HUDEP-2 (cell line): ENCODE measurements around the gene NXPH4.
A peak's percentile ranks its signal among the peaks of the same experiment; 100 is the strongest.

Source experiments
- DNase-seq, 76 experiments: peaks; one replicate each; lab custom pipeline; 2025; ENCODE audit not compliant: unreplicated experiment in 76 of 76; lab: John Stamatoyannopoulos, UW

NXPH4 gene

GRCh38 chr12:57240066-57240921, 23.7 kb downstream of the NXPH4 start:
- peak in 8 of 76 experiments; percentile 6 to 28 (median 20) for DNase-seq

- no peak for DNase-seq
These were observed 24.4 kb downstream of the NXPH4 start for GRCh38 chr12:57240926-57241401.

- no peak for DNase-seq
These were observed 25.1 kb downstream of the NXPH4 start for GRCh38 chr12:57241402-57242310.

DNA sequence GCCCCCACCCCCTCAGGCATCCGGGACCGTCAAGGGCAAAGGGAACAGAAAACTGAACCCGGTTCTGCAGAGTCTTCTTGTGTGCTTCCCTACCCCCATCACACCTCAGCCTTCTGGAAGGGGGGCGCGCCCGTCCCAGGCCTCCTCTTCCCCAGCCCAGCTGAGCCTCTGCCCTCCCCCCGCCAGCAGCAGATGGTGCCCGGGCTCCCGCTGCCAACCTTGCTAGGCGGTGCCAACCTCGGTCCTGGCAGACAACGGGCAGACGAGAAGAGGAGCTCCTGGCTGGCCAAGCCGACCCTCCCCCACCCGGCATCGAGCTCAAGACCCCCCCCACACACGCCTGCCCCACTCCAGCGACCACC, 25.7 kb downstream of the NXPH4 start:
- no peak for DNase-seq

GRCh38 chr12:57242691-57243454, 26.3 kb downstream of the NXPH4 start:
- DNase-seq = peak in 30 of 76 experiments; percentile 10 to 48 (median 27)

DNA sequence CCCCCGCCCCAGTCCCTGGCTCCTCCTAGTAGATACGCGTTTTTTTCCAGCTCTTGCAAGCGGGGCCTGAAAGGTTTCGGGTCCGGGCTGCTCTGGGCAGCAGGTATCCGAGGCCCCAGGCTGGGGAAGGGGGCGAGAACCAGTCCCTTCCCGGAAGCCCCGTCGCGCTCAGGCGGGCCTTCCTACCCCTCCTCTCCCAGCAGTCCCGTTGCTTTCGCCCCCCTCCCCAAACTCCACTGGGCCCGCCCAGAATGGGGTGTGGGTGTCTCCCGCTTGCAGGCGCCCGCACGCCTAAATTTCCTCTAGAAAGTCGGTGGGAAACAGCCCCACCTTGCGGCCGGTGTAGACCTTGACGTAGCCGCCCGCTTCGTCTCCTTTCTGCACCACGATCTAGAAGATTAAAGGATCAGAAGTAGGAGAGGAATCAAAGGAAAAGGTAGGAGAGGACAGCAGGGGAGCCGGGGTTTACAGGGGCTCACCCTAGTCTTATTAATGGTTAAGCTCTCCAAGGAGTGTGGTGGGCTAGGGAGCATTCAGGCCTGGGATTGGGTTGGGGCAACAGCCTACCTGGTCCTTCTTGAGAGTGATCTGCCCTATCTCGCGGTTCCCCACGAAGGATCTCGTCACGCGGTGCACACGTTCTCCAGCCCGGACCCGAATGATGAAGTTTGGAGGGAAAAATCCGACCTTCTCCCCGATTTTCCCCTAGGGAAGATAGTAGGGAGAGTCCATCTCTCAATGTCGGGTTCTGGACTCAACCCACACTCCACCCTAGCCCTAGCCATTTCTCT, 27.1 kb downstream of the NXPH4 start:
- DNase-seq = peak in 64 of 76 experiments; percentile 2 to 80 (median 60)

DNA sequence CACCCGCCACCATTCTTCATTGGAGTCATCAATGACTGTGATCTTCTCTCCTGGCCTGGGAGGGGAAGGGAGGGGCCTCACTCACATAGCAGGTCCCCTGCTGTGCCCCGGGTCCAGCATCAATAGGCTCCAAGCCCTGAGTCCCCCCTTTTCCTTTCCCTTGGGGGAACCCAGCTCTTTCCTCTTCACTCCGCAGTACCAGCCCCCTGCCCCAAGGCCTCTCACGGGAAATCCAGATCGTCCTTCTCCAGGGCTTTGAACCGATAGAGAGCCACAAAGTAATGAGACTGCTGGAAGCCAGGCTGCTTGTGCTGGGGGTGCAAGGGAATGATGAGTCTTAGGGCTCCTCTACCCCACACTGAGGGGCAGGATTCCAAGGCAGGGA, 27.7 kb downstream of the NXPH4 start:
- DNase-seq = no peak

GRCh38 chr12:57247041-57247440, 30.4 kb downstream of the NXPH4 start:
- DNase-seq = no peak

GRCh38 chr12:57248934-57249742, 32.5 kb downstream of the NXPH4 start:
- peak in 27 of 76 experiments; percentile 8 to 37 (median 23) for DNase-seq

DNA sequence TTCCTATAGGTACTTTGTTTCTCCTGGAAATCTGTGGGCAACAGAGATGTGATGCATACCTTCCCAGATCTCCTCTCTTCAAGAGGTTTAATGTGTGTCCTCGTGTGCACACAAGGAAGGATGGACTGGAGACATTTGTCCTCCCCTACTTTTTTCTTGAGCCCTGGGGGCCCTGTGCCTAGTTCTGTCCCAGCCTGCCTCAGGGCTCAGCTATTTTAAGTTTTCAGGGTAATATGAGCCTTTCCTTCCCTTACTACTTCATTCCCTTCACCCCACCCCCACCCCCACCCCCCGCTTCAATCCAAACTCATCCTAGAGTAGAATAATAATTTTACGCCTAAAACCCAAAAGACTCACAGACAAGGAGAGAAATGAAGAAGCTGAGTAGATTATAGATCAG, 33.9 kb downstream of the NXPH4 start:
- no peak for DNase-seq

DNA sequence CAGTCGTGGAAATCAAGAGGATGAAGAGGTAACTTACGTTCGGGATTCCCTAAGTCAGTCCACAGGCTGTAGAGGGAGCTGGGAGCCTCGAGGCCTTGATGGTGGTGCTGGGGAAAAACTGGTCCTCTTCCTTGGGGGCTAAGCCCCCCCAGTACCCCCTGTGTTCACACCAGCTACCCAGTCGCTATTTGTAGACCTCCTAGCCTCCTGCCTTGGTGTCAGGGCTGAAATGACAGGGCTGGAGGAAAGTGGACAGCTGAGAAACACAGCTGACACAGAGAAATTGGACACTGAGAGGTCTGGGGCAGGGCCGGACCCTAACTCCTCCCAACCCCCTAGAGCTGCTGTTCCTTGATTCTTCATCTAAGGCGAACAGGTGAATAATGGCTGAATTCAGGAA, 34.4 kb downstream of the NXPH4 start, which contains the start of gene STAC3:
STAC3 (minus strand) TSS at position 232 of the 400 bp plus-strand sequence. CDS start 1,551 bp downstream, outside the sequence.
- no peak for DNase-seq

- no peak for DNase-seq
These were observed 38.1 kb downstream of the NXPH4 start for GRCh38 chr12:57254506-57255280.

DNA sequence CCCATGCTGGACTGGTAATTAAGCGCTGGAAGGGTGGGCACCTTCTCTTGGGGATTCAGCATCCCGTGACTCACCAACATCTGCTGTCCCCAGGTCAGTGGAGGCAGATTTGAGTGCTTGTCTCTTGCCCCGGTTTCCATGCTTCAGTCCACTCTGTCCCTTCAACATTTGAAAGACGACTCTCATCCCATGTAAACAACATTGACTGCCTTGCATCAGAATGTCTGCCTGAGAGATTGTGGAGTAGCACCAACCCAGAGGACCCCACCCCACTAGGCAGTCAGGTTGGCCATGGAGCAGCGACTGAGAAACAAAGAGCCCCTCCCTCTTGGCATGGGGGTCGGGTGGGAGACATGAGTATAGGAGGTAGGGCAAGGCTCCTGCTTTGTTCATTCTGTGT, 39.3 kb downstream of the NXPH4 start:
- no peak for DNase-seq

DNA sequence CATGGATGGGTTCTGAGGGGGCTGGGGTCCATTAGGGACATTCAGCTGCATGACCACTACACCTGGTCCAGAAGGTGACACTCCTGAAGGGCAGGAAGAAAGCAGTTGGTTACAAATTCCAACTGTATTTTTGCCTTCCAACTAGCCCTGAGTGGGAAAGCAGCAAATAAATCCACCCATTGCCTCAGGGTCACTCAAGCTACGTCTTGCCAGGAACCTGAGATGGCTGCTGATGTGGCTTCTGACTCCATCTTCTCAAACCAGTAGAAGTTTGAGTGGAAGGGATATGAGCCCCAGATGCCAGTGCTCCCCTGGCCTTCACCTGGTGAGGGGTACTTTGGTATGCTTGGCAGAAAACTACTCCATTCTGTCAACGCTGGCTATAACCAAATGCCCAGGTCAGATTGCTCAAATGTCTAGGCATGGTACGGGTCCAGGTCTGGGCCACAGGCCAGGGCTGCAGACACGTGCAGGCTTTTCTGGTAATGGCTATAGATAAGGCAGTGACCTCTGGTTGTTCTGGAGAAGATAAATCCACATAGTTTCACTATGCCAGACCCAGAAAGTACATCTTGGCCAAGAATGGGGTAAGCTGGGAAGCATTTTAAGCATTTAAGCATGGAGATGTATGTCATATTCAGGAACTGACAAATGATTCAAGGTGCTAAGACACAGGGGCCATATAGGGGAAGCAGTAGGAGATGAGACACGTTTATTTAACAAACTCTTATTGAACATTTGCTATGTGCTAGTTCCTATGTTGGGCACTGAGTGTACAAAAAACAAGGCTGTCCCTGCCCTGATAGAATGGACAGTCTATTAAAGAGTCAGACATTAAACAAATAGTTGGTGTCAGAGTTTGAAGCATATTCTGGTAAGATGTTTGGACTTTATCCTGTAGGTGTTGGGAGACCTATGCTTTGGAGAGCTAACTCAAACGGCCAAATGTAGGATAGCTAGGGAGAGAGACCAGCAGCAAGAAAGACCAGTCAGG, 42.7 kb downstream of the NXPH4 start:
- DNase-seq = peak in 67 of 76 experiments; percentile 8 to 79 (median 58)

- no peak for DNase-seq
These were observed 43.8 kb downstream of the NXPH4 start for GRCh38 chr12:57260366-57260765.

- no peak for DNase-seq
These were observed 44.9 kb downstream of the NXPH4 start for GRCh38 chr12:57261428-57261865.
